SU-DHL-6 (cell line): ENCODE data around the gene TP73.

Experiments used
- H2AFZ ChIP-seq: fragments of 200-600 bp; sonication (generic); 2 replicates; pipeline ENCODE4 v1.6.1; 2014; ENCODE audit warnings: low read depth, mild to moderate bottlenecking, moderate library complexity, mixed read lengths, antibody characterized with exemption, low read length; ENCODE audit not compliant: severe bottlenecking
- H3F3A ChIP-seq: fragments of 200-600 bp; shearing (Covaris generic); 2 replicates; pipeline ENCODE4 v1.6.0; 2016; ENCODE audit warnings: antibody characterized with exemption, mild to moderate bottlenecking; ENCODE audit not compliant: insufficient read depth
- H3K27ac ChIP-seq: fragments of 200-600 bp; sonication (generic); 2 replicates; pipeline ENCODE4 v1.5.1; 2016; ENCODE audit warnings: low read depth, mild to moderate bottlenecking, low read length, moderate library complexity, mixed read lengths
- H3K27me3 ChIP-seq: fragments of 200-600 bp; sonication (generic), shearing (Covaris generic); 2 replicates; pipeline ENCODE4 v1.6.0; 2014; ENCODE audit warnings: mild to moderate bottlenecking, low read length
- H3K36me3 ChIP-seq: fragments of 200-600 bp; sonication (generic); 2 replicates; pipeline ENCODE4 v1.6.1; 2014; ENCODE audit warnings: mild to moderate bottlenecking, low read length, mixed read lengths
- H3K4me2 ChIP-seq: fragments of 300-600, 200-600 bp; shearing (Covaris generic), sonication (generic); 2 replicates; pipeline ENCODE4 v1.6.0; 2014; ENCODE audit warnings: low read length, low read depth, mild to moderate bottlenecking; ENCODE audit not compliant: poor library complexity, severe bottlenecking
- H3K4me3 ChIP-seq: fragments of 200-600 bp; sonication (generic); 2 replicates; pipeline ENCODE4 v1.5.1; 2014; ENCODE audit warnings: antibody characterized with exemption, low read length, mild to moderate bottlenecking, mixed read lengths; ENCODE audit not compliant: insufficient read depth, poor library complexity, severe bottlenecking
- H3K79me2 ChIP-seq: fragments of 200-600 bp; sonication (generic); 2 replicates; pipeline ENCODE4 v1.6.1; 2014; ENCODE audit warnings: mild to moderate bottlenecking, low read length, moderate library complexity; ENCODE audit not compliant: insufficient read depth
- H3K9ac ChIP-seq: fragments of 200-600 bp; sonication (generic); 2 replicates; pipeline ENCODE4 v1.7.0; 2014; ENCODE audit warnings: mild to moderate bottlenecking, low read length
- H3K9me2 ChIP-seq: fragments of 200-600 bp; sonication (generic); replicated peaks from 2 replicates; pipeline ENCODE4 v1.6.1; 2014; ENCODE audit warnings: low read length; ENCODE audit not compliant: insufficient read depth
- H3K9me3 ChIP-seq: fragments of 200-600 bp; sonication (generic); 2 replicates; pipeline ENCODE4 v1.6.1; 2014; ENCODE audit warnings: low read length, mixed read lengths; ENCODE audit not compliant: insufficient read depth
- H4K20me1 ChIP-seq: fragments of 200-600 bp; sonication (generic); 2 replicates; pipeline ENCODE4 v1.6.1; 2014; ENCODE audit warnings: low read depth, mild to moderate bottlenecking, antibody characterized with exemption, low read length, moderate library complexity, mixed read lengths
- EZH2phosphoT487 ChIP-seq: fragments of 200-600 bp; sonication (generic), shearing (Covaris generic); conservative IDR thresholded peaks from 2 replicates; pipeline ENCODE4 v1.6.1; 2018; ENCODE audit warnings: mild to moderate bottlenecking, antibody characterized with exemption, low read length, moderate library complexity, mixed read lengths
- TF ChIP-seq, protein P1 (sequence below): fragments of 200-600 bp; sonication (generic); IDR thresholded peaks from one replicate; pipeline ENCODE4 v1.5.1; 2017; ENCODE audit warnings: antibody characterized with exemption, mild to moderate bottlenecking, low read length, moderate library complexity; ENCODE audit not compliant: insufficient read depth, poor library complexity, severe bottlenecking

Gene TP73

DNA sequence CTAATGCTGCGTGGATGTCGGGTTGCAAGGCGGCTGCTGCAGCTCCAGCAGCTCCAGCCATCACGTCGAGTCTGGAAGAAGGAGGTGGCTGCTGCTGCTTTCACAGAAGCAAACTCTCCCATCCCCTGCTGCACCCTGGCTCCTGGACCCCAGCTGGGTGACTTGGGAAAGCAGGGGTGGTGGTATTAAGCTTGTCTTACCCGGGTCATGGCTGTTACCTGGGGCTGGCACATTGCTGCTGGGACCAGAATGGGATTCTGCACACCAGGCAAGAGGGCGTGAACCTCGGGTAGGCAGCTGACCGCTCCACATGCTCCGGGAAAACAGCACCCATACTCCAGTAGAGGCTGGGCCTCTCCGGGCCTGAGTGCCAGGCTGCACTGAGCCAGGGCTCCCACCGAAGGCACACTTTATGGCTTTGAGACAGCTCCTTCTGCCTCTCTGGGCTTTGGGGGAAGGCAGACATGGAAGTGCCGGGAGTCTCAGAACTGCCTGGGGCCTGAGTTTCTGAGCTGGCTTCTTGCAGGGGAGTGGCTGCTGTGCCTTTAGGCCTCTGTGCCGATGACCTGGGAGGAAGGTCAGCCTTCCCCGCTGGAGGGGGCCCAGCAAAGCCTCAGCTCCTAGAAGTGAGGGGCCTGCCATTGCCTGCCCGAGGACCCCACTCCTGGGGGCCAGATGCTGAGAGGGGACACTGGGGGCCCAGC, 121.4 kb downstream of the TP73 start:
- H3F3A ChIP-seq: no peaks in the 10 kb centered on the region
- H3K9me3 ChIP-seq: no peaks in the 10 kb centered on the region
- no peak overlapping the region for H3K9ac ChIP-seq
- H2AFZ ChIP-seq: no peak overlapping the region
- no peak overlapping the region for H3K27ac ChIP-seq
- H3K4me3 ChIP-seq: no peak overlapping the region
- no peaks in the 10 kb centered on the region for H3K27me3 ChIP-seq
- H3K79me2 ChIP-seq: no peaks in the 10 kb centered on the region
- H4K20me1 ChIP-seq: no peaks in the 10 kb centered on the region
- H3K9me2 ChIP-seq: no peaks in the 10 kb centered on the region
- TF ChIP-seq EZH2phosphoT487: no peak
- TF ChIP-seq, protein P1, sequence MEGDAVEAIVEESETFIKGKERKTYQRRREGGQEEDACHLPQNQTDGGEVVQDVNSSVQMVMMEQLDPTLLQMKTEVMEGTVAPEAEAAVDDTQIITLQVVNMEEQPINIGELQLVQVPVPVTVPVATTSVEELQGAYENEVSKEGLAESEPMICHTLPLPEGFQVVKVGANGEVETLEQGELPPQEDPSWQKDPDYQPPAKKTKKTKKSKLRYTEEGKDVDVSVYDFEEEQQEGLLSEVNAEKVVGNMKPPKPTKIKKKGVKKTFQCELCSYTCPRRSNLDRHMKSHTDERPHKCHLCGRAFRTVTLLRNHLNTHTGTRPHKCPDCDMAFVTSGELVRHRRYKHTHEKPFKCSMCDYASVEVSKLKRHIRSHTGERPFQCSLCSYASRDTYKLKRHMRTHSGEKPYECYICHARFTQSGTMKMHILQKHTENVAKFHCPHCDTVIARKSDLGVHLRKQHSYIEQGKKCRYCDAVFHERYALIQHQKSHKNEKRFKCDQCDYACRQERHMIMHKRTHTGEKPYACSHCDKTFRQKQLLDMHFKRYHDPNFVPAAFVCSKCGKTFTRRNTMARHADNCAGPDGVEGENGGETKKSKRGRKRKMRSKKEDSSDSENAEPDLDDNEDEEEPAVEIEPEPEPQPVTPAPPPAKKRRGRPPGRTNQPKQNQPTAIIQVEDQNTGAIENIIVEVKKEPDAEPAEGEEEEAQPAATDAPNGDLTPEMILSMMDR: no peak
- no peak overlapping the region for H3K4me2 ChIP-seq
- H3K36me3 ChIP-seq: no peaks in the 10 kb centered on the region

GRCh38 chr1:3774276-3774945, 122.1 kb downstream of the TP73 start:
- Histone ChIP-seq H3K27me3 (no peaks in the 10 kb centered on the region), H3F3A (no peaks in the 10 kb centered on the region), H3K9ac (no peak overlapping the region), H3K4me3 (no peak overlapping the region), H3K79me2 (no peaks in the 10 kb centered on the region), H3K9me2 (no peaks in the 10 kb centered on the region), H4K20me1 (no peaks in the 10 kb centered on the region), H3K36me3 (no peaks in the 10 kb centered on the region), H2AFZ (no peak overlapping the region), H3K27ac (no peak overlapping the region), H3K4me2 (no peak overlapping the region), H3K9me3 (no peaks in the 10 kb centered on the region)
- TF ChIP-seq EZH2phosphoT487: no peak
- TF ChIP-seq, protein P1: no peak

DNA sequence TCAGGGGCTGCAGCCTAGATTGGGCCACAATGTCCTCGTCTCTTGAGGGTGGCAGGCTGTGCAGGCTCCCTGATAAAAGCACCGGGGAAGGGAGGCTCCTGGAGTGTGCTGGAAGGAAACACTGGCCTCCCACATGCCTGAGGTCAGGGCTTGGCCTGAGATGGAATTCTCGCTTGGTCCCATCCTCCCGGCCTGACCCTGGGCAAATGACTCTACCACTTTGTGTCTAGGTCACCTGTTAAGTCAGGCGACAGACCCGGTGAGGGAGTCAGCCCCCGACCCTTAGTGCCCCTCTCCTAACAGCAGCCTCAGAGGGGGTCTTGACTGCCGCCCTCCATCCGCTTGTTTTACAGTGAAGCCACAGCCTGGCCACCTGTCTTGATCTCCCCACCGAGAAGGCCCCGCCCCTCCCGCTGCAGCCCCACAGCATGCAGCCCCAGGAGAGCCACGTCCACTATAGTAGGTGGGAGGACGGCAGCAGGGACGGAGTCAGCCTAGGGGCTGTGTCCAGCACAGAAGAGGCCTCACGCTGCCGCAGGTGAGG, 122.7 kb downstream of the TP73 start:
- no peaks in the 10 kb centered on the region for H3K79me2 ChIP-seq
- H3K9ac ChIP-seq: no peak overlapping the region
- TF ChIP-seq, protein P1: no peak
- TF ChIP-seq EZH2phosphoT487: no peak
- H3F3A ChIP-seq: no peaks in the 10 kb centered on the region
- no peak overlapping the region for H3K4me2 ChIP-seq
- no peaks in the 10 kb centered on the region for H3K27me3 ChIP-seq
- H4K20me1 ChIP-seq: no peaks in the 10 kb centered on the region
- H2AFZ ChIP-seq: no peak overlapping the region
- H3K36me3 ChIP-seq: no peaks in the 10 kb centered on the region
- no peak overlapping the region for H3K4me3 ChIP-seq
- H3K9me3 ChIP-seq: no peaks in the 10 kb centered on the region
- no peak overlapping the region for H3K27ac ChIP-seq
- H3K9me2 ChIP-seq: no peaks in the 10 kb centered on the region
